ENCODE measurements around the gene FCRL3.

DNA sequence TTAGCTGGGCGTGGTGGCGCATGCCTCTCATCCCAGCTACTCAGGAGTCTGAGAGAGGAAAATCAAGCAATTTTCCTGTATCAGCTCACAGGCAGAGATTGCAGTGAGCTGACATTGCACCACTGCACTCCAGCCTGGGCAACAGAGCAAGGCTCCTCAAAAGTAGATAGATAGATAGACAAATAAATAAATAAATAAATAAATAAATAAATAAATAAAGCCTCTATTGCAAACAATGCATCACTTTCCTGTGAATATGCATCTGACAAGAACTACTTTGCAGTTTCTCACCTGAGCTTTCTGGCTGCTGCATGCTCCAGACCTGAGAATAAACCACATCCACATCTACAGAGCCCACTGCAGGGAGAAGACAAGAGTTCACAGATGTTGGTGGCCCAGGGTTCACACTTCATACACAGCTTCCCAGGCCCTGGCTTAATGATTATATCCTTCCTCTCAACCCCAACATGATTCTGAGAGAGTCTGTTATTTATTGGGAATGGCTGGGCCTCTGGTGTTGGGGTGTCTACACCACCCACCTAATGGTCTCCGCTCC, 47.8 kb upstream of the FCRL3 start:
- TF ChIP-seq, protein P1, sequence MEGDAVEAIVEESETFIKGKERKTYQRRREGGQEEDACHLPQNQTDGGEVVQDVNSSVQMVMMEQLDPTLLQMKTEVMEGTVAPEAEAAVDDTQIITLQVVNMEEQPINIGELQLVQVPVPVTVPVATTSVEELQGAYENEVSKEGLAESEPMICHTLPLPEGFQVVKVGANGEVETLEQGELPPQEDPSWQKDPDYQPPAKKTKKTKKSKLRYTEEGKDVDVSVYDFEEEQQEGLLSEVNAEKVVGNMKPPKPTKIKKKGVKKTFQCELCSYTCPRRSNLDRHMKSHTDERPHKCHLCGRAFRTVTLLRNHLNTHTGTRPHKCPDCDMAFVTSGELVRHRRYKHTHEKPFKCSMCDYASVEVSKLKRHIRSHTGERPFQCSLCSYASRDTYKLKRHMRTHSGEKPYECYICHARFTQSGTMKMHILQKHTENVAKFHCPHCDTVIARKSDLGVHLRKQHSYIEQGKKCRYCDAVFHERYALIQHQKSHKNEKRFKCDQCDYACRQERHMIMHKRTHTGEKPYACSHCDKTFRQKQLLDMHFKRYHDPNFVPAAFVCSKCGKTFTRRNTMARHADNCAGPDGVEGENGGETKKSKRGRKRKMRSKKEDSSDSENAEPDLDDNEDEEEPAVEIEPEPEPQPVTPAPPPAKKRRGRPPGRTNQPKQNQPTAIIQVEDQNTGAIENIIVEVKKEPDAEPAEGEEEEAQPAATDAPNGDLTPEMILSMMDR (conservative IDR thresholded peaks at IDR 0.05; ENCODE audit: low read depth, low read length): no peak
- TF ChIP-seq CEBPB (IDR thresholded peaks at IDR 0.05; ENCODE audit: low read depth, low read length) (no peak), POLR2A (IDR thresholded peaks at IDR 0.05; ENCODE audit: low read depth, low read length) (no peak), FOS (IDR thresholded peaks at IDR 0.05; ENCODE audit: low read depth, low read length) (no peak), RFX5 (IDR thresholded peaks at IDR 0.05; ENCODE audit: low read depth, low read length) (no peak), BHLHE40 (IDR thresholded peaks at IDR 0.05; ENCODE audit: low read depth, low read length) (no peak), USF2 (IDR thresholded peaks at IDR 0.05; ENCODE audit: low read depth, low read length) (no peak), MAFK (IDR thresholded peaks at IDR 0.05; ENCODE audit: low read depth, low read length) (no peak), MAZ (IDR thresholded peaks at IDR 0.05; ENCODE audit: borderline replicate concordance, low read depth, low read length) (no peak), CHD1 (IDR thresholded peaks at IDR 0.05; ENCODE audit: low read depth, low read length) (no peak), RCOR1 (IDR thresholded peaks at IDR 0.05; ENCODE audit: insufficient replicate concordance, low read length) (no peak), SMC3 (IDR thresholded peaks at IDR 0.05; ENCODE audit: low read depth, low read length) (no peak), RAD21 (IDR thresholded peaks at IDR 0.05; ENCODE audit: low read length) (no peak)
- TF ChIP-seq, protein P2, sequence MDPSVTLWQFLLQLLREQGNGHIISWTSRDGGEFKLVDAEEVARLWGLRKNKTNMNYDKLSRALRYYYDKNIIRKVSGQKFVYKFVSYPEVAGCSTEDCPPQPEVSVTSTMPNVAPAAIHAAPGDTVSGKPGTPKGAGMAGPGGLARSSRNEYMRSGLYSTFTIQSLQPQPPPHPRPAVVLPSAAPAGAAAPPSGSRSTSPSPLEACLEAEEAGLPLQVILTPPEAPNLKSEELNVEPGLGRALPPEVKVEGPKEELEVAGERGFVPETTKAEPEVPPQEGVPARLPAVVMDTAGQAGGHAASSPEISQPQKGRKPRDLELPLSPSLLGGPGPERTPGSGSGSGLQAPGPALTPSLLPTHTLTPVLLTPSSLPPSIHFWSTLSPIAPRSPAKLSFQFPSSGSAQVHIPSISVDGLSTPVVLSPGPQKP (IDR thresholded peaks at IDR 0.05; ENCODE audit: borderline replicate concordance, low read depth, low read length): no peak
